Cardiac muscle cell (in vitro differentiated cells and primary cell): ENCODE measurements around the gene RNF213. TPM values are rescaled to one million over a fixed set of nuclear protein-coding genes. Genes with fewer than 3 reads are reported as not detected.

Source experiments
- DNase-seq, 2 donors: peaks; one replicate each; pipeline versions ENCODE4 v3.0.0 to v3.0.0-alpha.2; 2010 to 2017; ENCODE audit warnings: low read depth in 1 of 2, low spot score in 1 of 2
- H3K27ac ChIP-seq: fragments of 200-600 bp; sonication (generic); 2 replicates; pipeline ENCODE4 v1.5.1; 2016
- H3K27me3 ChIP-seq: fragments of 200-600 bp; sonication (generic); 2 replicates; pipeline ENCODE4 v1.6.0; 2016; ENCODE audit warnings: control low read depth
- H3K36me3 ChIP-seq: fragments of 200-600 bp; sonication (generic); 2 replicates; pipeline ENCODE4 v1.5.1; 2016; ENCODE audit warnings: control low read depth
- H3K4me1 ChIP-seq: fragments of 200-600 bp; sonication (generic); 2 replicates; pipeline ENCODE4 v1.8.1; 2017; ENCODE audit warnings: low read depth, mild to moderate bottlenecking, mixed run types
- H3K4me3 ChIP-seq: fragments of 200-600 bp; sonication (generic); 2 replicates; pipeline ENCODE4 v1.5.1; 2016; ENCODE audit warnings: mild to moderate bottlenecking
- H3K9me3 ChIP-seq: fragments of 200-600 bp; sonication (generic); 2 replicates; pipeline ENCODE4 v1.5.1; 2017; ENCODE audit warnings: low read depth, mild to moderate bottlenecking, control low read depth
- polyA plus RNA-seq: library from polyadenylated mRNA; unstranded; fragments of >200 nt; fragmentation: Nextera tagmentation; extraction: Ambion mirVana; gene quantifications from 2 replicates; pipeline ENCODE4 v1.2.1, GENCODE V29; 2016
- total RNA-seq: library from RNA; depleted of rRNA; stranded (reverse); fragments of >200 nt; gene quantifications from 2 replicates; pipeline ENCODE4 v1.2.3, GENCODE V29; 2016
- TF ChIP-seq, protein P1 (sequence below): IDR thresholded peaks from 2 replicates; pipeline ENCODE4 v1.5.1; 2012; ENCODE audit warnings: low read depth, mild to moderate bottlenecking, low read length

RNF213 gene
- total and polyA plus RNA-seq, 2 experiments from 2014 or later, result 11.5 to 24.9 TPM

DNA sequence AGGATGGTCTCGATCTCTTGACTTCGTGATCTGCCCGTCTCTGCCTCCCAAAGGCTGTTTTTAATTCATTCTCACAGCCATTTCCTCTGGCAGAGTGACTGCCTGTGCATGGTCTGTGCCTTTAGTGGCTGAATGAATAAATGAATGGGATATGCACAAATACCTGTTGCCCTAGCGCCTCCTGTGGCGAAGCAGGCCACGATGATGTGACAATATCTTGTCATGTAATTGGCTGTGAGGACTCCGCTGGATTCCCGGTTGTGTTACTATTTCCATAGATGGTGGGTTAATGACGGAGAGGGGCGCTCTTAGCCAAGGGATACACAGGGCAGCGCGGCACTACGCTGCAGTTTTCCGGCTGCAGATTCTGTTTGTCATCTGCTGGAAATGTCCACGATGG, 127.5 kb downstream of the RNF213 start:
- H3K27ac ChIP-seq, result no peak overlapping the region
- peaks cover 9% of the 10 kb centered on the region for H3K36me3 ChIP-seq
- H3K4me1 ChIP-seq, result no peaks in the 10 kb centered on the region
- DNase-seq, result no peak
- H3K27me3 ChIP-seq, result no peaks in the 10 kb centered on the region
- no peak overlapping the region for H3K4me3 ChIP-seq
- H3K9me3 ChIP-seq, result no peaks in the 10 kb centered on the region
- TF ChIP-seq, protein P1, sequence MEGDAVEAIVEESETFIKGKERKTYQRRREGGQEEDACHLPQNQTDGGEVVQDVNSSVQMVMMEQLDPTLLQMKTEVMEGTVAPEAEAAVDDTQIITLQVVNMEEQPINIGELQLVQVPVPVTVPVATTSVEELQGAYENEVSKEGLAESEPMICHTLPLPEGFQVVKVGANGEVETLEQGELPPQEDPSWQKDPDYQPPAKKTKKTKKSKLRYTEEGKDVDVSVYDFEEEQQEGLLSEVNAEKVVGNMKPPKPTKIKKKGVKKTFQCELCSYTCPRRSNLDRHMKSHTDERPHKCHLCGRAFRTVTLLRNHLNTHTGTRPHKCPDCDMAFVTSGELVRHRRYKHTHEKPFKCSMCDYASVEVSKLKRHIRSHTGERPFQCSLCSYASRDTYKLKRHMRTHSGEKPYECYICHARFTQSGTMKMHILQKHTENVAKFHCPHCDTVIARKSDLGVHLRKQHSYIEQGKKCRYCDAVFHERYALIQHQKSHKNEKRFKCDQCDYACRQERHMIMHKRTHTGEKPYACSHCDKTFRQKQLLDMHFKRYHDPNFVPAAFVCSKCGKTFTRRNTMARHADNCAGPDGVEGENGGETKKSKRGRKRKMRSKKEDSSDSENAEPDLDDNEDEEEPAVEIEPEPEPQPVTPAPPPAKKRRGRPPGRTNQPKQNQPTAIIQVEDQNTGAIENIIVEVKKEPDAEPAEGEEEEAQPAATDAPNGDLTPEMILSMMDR, result no peak

DNA sequence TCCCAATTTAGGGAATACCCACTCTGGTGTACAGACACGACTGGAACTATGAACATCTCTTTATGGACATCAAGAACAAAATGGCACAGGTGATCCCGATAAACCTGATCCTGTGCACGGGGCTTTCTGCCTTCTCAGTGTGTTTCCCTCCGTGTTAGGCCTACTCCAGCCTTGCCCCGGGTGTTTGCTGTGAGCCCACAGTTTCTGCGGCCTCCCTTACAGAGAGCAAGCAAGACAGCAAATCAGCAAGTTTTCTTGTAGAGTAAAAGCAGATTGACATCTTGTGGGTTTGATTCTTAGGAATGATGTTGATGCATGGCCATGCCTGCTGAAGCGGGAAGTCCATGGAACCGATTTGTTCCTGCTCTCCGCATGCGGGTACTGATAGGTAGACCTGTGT, 127.9 kb downstream of the RNF213 start:
- TF ChIP-seq, protein P1, result no peak
- Histone ChIP-seq H3K27ac (no peak overlapping the region), H3K4me3 (no peak overlapping the region), H3K9me3 (no peaks in the 10 kb centered on the region), H3K36me3 (peaks cover 6% of the 10 kb centered on the region), H3K4me1 (no peaks in the 10 kb centered on the region), H3K27me3 (no peaks in the 10 kb centered on the region)
- no peak for DNase-seq

DNA sequence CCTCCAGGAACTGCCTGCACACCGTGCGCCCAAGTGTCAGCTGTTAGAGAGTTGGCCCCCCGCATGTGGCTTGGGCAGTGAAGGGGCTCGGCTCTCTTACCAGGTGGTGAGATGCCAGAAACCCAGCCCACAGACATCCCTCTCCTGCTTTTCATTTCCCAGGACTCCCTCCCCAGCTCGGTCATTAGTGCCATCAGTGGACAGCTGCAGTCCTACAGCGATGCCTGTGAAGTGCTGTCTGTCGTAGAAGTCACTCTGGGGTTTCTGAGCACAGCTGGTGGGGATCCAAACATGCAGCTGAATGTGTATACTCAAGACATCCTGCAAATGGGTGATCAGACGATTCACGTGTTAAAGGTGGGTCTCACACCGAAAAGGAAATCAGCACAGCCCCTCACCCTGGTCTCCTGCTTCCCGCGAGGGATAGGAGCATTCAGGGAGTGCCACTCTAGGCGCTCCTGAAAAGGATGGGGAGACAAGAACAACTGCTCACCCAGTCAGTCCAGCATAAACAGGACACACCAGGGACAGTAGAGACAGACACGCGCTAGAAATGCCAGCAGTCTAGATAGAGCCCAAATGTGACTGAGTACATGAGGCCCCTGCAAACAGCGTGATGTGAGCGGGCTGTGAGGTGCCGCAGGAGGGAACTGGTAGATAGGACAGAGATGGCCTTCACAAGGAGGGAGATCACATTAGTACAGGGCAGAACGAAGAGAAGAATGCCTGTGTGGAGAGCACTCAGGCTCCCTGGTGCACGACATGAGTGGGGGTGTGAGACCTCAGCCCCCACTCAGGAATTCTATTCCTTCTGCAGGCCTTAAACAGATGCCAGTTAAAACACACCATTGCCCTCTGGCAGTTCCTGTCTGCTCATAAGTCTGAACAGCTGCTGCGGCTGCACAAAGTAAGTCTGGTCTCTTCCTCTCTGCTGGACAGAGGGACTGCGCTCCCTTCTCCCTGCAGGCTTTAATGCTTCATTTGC, 128.7 kb downstream of the RNF213 start:
- H3K9me3 ChIP-seq, result no peaks in the 10 kb centered on the region
- peaks cover 4% of the 10 kb centered on the region for H3K36me3 ChIP-seq
- no peak overlapping the region for H3K27ac ChIP-seq
- no peaks in the 10 kb centered on the region for H3K27me3 ChIP-seq
- TF ChIP-seq, protein P1, result no peak
- no peaks in the 10 kb centered on the region for H3K4me1 ChIP-seq
- no peak for DNase-seq
- no peak overlapping the region for H3K4me3 ChIP-seq

DNA sequence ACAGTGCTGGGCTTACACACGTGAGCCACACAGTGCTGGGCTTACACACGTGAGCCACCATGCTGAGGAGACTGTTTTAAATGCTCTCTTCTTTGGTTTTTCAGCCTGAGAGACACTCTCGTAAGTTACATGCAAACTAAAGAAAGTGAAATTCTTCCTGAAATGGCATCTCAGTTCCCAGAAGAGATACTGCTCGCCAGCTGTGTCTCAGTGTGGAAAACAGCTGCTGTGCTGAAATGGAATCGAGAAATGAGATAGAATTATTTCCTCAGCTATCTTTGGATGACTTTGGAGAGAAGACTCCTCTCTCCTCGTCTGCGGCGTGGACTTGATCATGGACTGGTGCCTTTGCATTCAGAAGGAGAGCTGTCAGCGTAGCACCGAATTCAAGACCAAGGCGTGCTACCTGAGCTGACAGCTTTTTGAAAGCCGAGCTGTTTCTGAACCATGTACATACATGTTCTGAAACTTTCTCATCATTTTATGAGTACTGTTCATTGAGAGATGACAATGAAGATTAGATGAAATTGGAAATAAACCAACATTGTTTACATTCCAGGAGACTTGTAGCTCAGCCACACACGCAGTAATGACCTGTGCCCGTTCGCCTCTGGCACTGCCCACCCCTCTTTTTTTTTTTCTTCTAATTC, 132.7 kb downstream of the RNF213 start:
- no peak overlapping the region for H3K27ac ChIP-seq
- TF ChIP-seq, protein P1, result no peak
- peaks cover 4% of the 10 kb centered on the region for H3K36me3 ChIP-seq
- H3K4me3 ChIP-seq, result no peak overlapping the region
- H3K9me3 ChIP-seq, result no peaks in the 10 kb centered on the region
- H3K27me3 ChIP-seq, result no peaks in the 10 kb centered on the region
- no peak for DNase-seq
- H3K4me1 ChIP-seq, result peaks cover 12% of the 10 kb centered on the region

DNA sequence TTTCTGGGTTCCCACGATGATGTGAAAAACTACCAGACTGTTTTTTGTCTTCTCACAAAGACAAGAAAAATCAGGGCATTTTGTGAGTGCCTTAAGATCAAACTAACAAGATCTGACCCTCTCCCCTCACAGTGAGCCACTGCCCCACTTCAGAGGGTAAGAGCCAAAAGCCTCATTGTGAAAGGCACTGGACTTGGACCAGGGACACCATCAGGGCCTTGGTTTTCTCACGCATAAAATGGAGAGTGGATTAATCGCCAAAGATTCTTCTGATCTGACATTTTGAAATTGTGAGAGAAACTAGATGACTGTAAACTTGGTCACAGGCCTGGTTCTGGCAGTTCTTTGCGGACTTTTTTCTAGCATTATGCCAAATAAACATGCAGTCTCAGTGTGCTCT, 133.3 kb downstream of the RNF213 start:
- no peak for DNase-seq
- no peaks in the 10 kb centered on the region for H3K9me3 ChIP-seq
- H3K4me1 ChIP-seq, result peaks cover 12% of the 10 kb centered on the region
- no peak overlapping the region for H3K27ac ChIP-seq
- TF ChIP-seq, protein P1, result no peak
- no peaks in the 10 kb centered on the region for H3K27me3 ChIP-seq
- peaks cover 4% of the 10 kb centered on the region for H3K36me3 ChIP-seq
- H3K4me3 ChIP-seq, result no peak overlapping the region
